ENCODE data around the gene PRKCE. TPM values are rescaled to one million over a fixed set of nuclear protein-coding genes. Genes with fewer than 3 reads are reported as not detected.

PRKCE gene
- total RNA-seq, 1 experiment from 2014 or later: 2.4 TPM

DNA sequence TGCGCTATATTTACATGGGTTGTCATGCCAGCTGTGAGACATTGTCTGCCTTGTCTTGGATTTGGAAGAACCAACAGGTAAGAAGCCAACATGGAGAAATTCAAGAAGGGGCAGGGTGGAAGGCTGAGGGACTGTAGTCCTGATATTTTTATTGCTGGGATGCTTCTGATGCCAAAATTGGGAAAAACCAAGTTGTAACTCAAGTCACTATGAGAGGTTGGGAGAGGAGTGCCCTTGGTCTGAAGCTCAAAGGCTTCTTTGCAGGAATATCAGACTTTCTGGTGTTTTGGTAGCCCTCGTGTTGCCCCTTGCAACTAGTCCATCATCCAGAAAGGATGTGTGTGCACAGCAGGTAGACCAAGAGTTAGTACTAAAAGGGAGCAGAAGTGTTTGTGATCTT lies 351.5 kb downstream of the PRKCE start:
- Histone ChIP-seq H3K4me1 (ENCODE audit: insufficient read depth, low read length, poor library complexity, severe bottlenecking) (no peaks in the 10 kb centered on the region), H3K27ac (ENCODE audit: low read depth, low read length, poor library complexity, severe bottlenecking) (no peak overlapping the region), H3K27me3 (replicated peaks; ENCODE audit: insufficient read depth, low read depth, low read length, poor library complexity) (no peaks in the 10 kb centered on the region), H3K9me3 (ENCODE audit: low read depth, low read length, poor library complexity, severe bottlenecking) (no peaks in the 10 kb centered on the region), H3K36me3 (ENCODE audit: insufficient read depth, low read length, poor library complexity, severe bottlenecking) (no peaks in the 10 kb centered on the region), H3K4me3 (ENCODE audit: low read depth, low read length, poor library complexity, severe bottlenecking) (no peak overlapping the region)
- POLR2A ChIA-PET (ENCODE audit: low non-redundant PET): no interaction called here
- CTCF ChIA-PET: no interaction called here
- intact Hi-C loops (cut with micrococcal nuclease; ENCODE audit: unreplicated experiment): no loop called here
- TF ChIP-seq EZH2 (IDR thresholded peaks at IDR 0.05; ENCODE audit: borderline replicate concordance, low read depth, low read length, poor library complexity, severe bottlenecking): no peak
- DNase-seq (ENCODE audit: low spot score): no peak
- BruUV-seq (replicated peaks): no TSS peak

DNA sequence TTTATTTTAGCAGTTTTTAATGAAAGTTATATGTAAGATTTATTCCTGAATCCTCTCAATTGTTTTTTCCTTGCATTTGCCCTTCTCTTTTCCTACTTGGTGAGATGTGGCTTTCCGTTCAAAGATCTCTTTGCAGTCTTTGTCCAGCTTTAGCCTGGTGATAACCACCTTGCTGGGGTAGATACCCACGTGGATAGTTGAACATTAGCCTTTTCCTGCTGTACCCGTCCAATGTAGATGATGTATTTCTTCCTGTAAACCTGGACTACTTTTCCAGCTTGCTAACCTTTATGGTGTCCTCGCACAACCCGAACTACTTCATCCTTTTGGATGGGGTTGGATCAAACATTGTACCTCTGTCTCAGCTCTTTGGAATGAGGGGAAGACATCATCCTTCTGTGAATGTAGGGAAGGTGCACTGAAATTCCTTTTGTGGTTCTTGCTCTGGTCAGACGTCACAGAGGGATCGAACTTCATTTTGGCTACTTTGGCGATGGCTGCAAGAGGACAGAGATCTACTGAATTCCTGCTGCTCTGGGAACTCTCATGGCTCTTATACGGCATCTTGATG lies 352.5 kb downstream of the PRKCE start:
- Histone ChIP-seq H3K36me3 (ENCODE audit: insufficient read depth, low read length, poor library complexity, severe bottlenecking) (no peaks in the 10 kb centered on the region), H3K4me1 (ENCODE audit: insufficient read depth, low read length, poor library complexity, severe bottlenecking) (no peaks in the 10 kb centered on the region), H3K27me3 (replicated peaks; ENCODE audit: insufficient read depth, low read depth, low read length, poor library complexity) (no peaks in the 10 kb centered on the region), H3K27ac (ENCODE audit: low read depth, low read length, poor library complexity, severe bottlenecking) (no peak overlapping the region), H3K4me3 (ENCODE audit: low read depth, low read length, poor library complexity, severe bottlenecking) (no peak overlapping the region), H3K9me3 (ENCODE audit: low read depth, low read length, poor library complexity, severe bottlenecking) (no peaks in the 10 kb centered on the region)
- BruUV-seq (replicated peaks): no TSS peak
- ChIA-PET CTCF (no interaction called here), POLR2A (ENCODE audit: low non-redundant PET) (no interaction called here)
- no peak for TF ChIP-seq EZH2 (IDR thresholded peaks at IDR 0.05; ENCODE audit: borderline replicate concordance, low read depth, low read length, poor library complexity, severe bottlenecking)
- DNase-seq (ENCODE audit: low spot score): no peak
- intact Hi-C loops (cut with micrococcal nuclease; ENCODE audit: unreplicated experiment): no loop called here

DNA sequence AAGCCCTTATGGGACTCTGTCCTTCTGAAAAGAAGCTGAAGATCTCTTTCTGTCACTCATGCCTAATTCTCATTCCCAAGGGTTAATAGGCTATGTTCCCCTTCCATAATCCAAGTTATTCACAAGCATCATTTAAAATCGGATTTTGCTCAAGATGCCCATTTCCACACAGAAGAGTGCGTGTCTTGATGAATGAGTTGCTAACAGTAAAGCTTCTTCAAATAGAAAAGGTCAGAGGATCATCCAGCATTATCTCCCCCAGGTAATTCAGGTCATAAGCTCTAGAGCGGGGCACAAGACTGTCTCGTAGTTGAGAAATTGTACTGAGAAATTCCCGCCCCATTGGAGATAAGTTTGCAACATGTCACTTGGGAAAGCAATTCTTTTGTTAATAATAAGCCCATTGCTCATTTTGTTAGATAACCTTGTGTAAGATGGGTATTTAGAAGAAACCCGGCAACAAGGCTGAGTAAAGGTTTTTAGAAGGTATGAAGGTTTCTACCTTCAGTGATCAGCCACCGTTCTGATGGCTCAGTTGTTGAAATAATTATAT lies 355.1 kb downstream of the PRKCE start:
- POLR2A ChIA-PET (ENCODE audit: low non-redundant PET): no interaction called here
- Histone ChIP-seq H3K27me3 (replicated peaks; ENCODE audit: insufficient read depth, low read depth, low read length, poor library complexity) (no peaks in the 10 kb centered on the region), H3K27ac (ENCODE audit: low read depth, low read length, poor library complexity, severe bottlenecking) (no peak overlapping the region), H3K9me3 (ENCODE audit: low read depth, low read length, poor library complexity, severe bottlenecking) (no peaks in the 10 kb centered on the region), H3K4me3 (ENCODE audit: low read depth, low read length, poor library complexity, severe bottlenecking) (no peak overlapping the region), H3K36me3 (ENCODE audit: insufficient read depth, low read length, poor library complexity, severe bottlenecking) (no peaks in the 10 kb centered on the region), H3K4me1 (ENCODE audit: insufficient read depth, low read length, poor library complexity, severe bottlenecking) (no peaks in the 10 kb centered on the region)
- intact Hi-C loops (cut with micrococcal nuclease; ENCODE audit: unreplicated experiment): no loop called here
- BruUV-seq (replicated peaks): no TSS peak
- TF ChIP-seq EZH2 (IDR thresholded peaks at IDR 0.05; ENCODE audit: borderline replicate concordance, low read depth, low read length, poor library complexity, severe bottlenecking): no peak
- TF ChIP-seq, protein P1, sequence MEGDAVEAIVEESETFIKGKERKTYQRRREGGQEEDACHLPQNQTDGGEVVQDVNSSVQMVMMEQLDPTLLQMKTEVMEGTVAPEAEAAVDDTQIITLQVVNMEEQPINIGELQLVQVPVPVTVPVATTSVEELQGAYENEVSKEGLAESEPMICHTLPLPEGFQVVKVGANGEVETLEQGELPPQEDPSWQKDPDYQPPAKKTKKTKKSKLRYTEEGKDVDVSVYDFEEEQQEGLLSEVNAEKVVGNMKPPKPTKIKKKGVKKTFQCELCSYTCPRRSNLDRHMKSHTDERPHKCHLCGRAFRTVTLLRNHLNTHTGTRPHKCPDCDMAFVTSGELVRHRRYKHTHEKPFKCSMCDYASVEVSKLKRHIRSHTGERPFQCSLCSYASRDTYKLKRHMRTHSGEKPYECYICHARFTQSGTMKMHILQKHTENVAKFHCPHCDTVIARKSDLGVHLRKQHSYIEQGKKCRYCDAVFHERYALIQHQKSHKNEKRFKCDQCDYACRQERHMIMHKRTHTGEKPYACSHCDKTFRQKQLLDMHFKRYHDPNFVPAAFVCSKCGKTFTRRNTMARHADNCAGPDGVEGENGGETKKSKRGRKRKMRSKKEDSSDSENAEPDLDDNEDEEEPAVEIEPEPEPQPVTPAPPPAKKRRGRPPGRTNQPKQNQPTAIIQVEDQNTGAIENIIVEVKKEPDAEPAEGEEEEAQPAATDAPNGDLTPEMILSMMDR (conservative IDR thresholded peaks at IDR 0.05; ENCODE audit: low read depth, low read length): no peak
- CTCF ChIA-PET: no interaction called here
- no peak for DNase-seq (ENCODE audit: low spot score)

DNA sequence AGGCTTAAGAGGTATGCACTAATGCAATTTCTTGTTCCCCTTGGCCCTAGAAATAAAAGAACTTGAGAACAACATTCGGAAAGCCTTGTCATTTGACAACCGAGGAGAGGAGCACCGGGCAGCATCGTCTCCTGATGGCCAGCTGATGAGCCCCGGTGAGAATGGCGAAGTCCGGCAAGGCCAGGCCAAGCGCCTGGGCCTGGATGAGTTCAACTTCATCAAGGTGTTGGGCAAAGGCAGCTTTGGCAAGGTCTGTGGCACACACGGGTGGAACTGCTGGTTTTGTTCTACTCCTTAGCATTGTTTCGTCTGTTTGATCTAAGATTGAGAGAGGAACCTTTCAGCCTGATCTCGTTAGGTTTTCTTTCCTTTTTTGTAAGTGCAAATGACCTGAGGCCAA lies 355.9 kb downstream of the PRKCE start:
- intact Hi-C loops (cut with micrococcal nuclease; ENCODE audit: unreplicated experiment): no loop called here
- no peaks in the 10 kb centered on the region for H3K9me3 ChIP-seq (ENCODE audit: low read depth, low read length, poor library complexity, severe bottlenecking)
- no peaks in the 10 kb centered on the region for H3K36me3 ChIP-seq (ENCODE audit: insufficient read depth, low read length, poor library complexity, severe bottlenecking)
- no peak overlapping the region for H3K4me3 ChIP-seq (ENCODE audit: low read depth, low read length, poor library complexity, severe bottlenecking)
- H3K4me1 ChIP-seq (ENCODE audit: insufficient read depth, low read length, poor library complexity, severe bottlenecking): no peaks in the 10 kb centered on the region
- BruUV-seq (replicated peaks): no TSS peak
- no peaks in the 10 kb centered on the region for H3K27me3 ChIP-seq (replicated peaks; ENCODE audit: insufficient read depth, low read depth, low read length, poor library complexity)
- H3K27ac ChIP-seq (ENCODE audit: low read depth, low read length, poor library complexity, severe bottlenecking): no peak overlapping the region
- CTCF ChIA-PET: no interaction called here
- no peak for DNase-seq (ENCODE audit: low spot score)
- no peak for TF ChIP-seq EZH2 (IDR thresholded peaks at IDR 0.05; ENCODE audit: borderline replicate concordance, low read depth, low read length, poor library complexity, severe bottlenecking)
- TF ChIP-seq, protein P1 (conservative IDR thresholded peaks at IDR 0.05; ENCODE audit: low read depth, low read length): no peak
- POLR2A ChIA-PET (ENCODE audit: low non-redundant PET): no interaction called here
